Brain pericyte (primary cell): ENCODE data around the gene LIX1L.

Source experiments
- DNase-seq: peaks from one replicate; pipeline ENCODE4 v3.0.0-alpha.2; 2012; ENCODE audit warnings: low read depth, low spot score

The LIX1L gene

DNA sequence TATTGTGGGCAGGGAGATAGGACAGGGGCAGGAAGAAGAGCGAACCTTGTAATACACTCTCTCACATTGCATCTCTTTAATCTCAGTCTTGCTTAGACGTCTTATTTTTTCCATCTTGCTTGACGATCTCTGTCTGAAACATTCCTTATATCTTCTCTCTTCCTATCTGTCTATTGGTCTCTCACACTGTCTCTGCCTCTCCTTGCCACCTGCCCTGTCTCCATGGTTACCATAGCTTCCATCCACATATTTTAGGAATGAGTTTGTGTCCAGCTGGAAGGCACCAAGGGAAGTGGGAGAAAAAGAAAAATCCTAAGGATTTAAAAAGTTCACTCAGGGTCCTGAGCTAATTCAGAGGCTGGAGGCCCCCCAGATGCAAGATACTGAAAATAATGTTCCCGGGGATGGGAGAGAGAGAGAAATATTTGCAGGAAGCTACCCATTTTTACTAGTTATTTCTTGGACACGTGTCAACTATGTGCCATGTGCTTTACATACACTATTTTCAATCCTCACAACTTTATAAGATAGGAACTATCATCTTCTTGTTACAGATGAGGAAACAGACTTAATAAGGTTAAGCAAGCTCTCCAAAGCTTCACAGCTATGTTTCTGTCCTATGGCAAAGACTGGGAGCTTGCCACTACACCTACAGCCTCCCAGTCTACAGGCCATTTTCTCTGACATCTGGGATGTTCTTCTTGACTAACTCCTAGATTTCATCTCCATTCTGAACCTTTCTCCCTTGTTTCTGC, 5.6 kb upstream of the LIX1L start:
- no peak for DNase-seq

DNA sequence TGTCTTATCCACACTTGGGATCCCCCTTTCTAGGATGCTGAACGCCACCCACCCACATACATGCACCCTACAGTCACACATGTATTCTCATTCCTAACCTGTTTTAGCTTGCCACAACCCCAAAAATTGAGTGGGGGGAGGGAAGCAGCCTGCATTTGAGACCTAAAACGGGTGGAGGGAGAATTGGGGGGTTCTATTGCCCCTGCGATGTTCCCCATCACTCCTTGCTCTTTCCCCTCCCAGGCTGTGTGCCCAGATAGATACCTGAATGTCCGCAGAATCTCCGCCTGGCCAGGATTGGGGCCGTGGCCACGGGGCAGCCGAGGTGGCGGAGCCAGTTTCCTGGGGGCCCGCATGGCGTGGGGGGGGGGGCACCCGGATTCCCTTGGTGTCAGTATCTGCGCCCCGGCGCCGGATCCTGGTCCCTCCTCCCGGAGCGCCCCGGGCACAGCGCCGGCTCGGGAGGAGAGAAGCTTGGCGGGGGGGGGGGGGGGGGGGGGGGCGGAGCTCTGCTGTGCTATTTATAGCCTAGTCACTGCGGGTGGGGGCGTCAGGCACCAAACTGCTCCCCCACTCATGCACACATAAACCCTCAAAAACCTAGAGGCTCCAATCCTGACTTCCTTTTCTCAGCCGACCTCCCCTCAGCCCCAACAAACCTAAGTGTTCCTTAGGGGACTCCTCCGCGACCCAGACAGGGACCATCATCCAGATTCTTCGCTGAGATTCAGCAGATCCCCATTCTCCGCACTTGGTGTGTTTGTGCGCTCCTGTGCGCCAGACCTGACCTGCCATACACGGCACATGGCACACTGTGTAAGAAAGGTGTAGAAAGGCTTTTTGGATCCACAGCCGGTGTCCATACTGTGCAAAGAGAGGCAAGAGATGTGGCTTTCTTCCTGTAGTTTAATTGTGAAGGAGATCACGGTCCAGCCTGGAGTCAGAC, 4.6 kb upstream of the LIX1L start:
- no peak for DNase-seq

DNA sequence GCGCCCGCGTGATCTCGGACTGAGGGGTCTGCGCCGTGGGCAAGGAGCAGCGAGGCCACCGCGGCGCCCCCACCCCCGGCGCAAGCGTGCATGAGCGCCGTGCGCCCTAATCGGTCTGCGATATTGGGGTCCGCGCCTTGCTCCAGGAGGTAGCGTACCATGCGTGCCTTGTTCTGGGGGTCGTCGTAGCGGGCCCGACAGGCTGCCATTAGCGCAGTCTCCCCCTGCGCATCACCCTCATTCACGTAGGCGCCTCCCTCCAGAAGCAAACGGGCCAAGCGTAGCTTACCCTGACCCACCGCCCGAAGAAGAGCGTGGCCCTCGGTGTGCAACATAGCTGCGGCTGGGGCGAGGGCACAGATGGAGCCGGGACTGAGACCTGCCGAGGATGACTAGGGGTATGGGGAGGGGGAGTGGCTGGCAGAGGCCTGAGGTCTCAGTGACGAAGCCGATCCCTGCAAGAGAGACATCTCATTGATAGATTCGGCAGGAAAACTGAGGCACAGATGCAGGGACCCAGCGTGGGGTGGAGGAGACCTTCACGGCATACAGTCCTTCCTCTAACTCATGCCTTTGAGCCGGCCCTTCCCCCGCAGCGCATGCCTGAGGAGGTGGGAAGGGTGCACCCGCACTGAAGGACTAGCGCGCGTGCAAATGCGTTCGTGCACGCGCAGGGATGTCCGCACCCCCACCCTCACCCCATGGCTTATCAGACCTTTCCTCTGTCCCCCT, 3.8 kb upstream of the LIX1L start:
- DNase-seq: no peak

DNA sequence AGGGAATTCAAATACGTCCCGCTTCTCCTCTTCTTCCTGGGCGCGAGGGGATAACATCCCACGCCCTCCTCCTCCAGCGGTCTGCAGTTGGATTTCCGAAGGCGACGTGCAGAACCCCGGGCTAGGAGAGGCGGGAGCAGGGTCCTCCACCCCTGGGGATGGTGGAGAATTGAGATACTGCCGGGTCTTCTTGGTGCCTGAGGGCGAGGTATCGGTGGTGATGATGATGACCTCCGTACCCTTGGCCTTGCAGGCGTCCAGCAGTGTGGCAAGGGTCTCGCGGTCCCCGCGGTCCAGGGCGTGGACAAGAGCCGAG, 3.2 kb upstream of the LIX1L start:
- DNase-seq: no peak

DNA sequence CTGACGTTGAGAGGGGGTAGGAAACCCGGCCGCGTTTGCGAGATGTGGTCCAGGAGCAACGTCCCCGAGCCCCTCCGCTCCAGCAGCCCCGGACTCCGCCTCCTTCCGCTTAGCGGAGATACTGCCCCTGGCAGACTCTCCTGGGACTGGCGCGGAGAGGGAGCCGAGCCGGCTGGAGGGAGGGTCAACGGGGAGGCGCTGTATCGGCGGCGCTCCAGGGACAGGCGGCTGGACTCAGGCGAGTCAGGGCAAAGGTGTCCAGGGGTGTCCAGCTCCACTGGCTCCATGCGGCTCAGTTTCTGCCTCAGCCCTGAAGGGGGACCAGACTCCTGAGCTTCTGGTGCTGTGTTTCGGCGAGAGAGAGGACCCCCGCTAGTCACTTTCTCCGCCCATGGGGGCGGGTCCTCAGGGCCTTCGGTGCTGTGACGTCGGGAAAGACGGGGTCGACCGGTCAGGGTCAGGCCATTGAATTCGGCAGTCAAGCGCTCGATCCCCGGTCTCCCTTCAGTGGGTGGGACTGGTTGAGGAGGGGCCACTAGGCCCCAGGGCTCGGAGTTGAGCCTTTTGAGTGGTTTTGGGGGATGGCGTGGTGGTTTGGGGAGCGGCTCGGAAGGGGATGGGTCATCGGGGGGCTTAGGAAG, 2.8 kb upstream of the LIX1L start:
- no peak for DNase-seq

DNA sequence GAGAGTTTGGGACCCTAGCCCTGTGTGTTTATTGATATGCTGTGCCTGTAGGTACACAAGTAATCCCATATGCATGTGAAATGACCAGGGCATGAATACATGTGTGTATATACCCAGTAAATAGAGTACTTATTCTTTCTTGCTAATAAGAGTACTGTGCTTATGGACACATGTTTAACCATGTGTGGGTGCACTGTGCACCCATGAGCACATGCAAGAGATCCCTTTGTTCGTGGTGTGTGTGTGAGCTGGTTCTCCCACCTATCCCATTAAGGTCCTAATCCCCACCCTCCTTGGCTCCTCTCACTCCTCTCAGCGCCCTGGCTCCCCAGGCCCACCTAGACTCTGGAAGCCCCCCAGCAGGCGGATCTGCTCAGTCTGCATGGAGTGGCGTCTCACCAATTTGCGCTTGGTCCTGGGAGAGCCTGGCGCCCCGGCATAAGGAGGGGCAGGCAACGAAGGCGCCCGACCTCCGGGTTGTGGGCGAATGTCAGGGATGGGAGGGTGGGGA, 2.2 kb upstream of the LIX1L start:
- no peak for DNase-seq

DNA sequence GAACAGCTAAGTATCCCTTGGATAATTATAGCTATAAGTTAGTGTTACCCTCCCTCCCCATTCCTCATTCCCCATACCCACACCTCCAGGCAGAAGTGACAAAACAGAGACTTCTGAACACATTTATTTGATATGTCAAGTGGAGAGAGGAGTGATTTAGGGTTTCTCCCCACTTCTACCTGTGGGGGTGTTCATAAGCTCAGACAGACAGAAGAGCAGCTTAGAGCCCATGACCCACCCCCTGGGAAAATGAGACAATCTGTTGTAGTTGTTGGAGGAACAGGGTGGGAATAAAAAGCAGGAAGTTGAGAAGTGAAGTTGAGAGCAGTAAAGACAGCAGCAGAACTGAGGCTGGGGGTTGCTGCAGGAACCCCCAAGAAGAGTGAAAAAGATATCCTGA, 1.5 kb upstream of the LIX1L start:
- no peak for DNase-seq

DNA sequence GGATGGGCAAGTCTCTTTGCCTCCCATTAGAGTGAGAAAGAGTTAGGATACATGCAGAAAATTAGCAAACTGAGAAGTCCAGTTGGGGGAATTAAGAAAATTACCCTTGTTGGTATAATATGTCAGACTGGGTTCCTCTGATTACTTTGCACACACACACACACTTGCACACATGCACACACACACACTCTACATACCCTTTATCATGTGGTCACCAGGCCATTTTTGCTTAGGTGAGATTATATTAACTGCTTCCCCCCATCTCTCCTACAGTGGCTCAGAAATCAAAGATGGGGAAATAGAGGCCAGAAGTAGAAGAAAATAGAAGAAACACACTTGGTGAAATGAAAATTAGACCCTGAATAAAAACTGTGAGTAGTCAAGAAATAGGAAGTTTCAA, 917 bp upstream of the LIX1L start:
- DNase-seq: no peak

DNA sequence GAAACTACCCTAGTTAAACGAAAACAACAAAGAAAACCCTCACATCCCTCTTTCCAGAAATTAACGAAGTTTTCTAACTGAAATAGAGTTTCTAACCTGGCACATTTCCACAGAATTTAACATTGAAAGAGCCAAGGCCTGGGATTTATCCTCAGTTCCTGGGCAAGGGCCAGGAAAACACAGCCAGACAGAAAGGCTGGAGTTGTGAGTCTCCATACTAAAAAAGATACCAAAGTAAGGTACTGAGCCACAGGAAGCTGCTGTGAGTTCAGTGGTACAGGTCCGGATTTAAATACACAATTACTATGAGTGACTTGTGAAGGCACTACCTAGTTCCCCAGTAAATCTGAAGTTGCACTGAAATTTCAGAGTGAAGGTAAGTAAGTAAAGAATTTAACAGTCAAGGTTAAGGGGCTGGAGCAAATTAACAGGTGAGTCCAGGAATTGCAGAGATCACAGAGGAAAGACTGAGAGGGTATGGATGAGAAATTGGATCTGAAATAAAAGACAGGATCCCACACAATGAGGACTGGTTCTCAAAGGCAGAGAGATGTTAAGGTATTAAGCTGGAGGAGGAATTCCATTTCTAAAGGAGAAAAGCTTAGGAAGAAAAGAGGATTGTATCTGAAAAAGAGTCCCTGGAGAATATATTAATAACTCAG, 905 bp downstream of the LIX1L start:
- no peak for DNase-seq

DNA sequence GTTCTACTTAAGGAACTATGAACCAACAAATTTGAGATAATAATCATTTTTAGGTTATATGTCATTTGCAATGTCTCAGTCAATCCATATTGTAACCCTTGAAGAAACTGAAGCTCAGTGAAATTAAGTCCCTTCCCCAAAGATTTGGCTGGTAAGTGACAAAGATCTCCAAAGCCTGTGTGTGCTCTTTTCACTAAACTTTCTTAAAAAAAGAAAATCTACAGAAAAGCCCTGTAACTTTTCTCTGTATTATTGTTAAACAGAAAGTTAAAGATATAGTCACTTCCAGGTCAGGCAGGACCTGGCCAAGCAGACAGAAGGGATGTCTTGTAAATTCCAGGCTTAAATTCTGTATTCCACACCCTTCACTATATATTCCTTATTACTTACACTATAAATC, 1.5 kb downstream of the LIX1L start:
- no peak for DNase-seq

DNA sequence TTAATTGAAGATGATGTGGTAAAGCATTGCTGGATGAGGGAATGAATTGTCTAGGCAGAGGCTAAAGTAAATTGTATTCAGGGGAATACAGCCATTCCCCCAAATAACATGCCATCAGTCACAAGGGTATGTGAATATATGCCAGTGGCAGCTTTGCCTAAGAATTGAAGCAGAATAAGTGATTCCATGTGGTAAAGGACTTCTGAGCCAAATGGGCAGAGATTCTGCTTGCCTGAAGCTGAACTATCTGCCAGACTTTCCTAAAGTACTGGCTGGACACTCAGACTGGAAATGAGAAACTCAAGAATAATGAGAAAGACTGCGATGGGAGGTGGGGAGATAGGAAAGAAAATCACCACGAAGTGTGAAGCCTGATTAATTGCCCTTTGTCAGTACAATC, 2.4 kb downstream of the LIX1L start:
- DNase-seq: no peak

DNA sequence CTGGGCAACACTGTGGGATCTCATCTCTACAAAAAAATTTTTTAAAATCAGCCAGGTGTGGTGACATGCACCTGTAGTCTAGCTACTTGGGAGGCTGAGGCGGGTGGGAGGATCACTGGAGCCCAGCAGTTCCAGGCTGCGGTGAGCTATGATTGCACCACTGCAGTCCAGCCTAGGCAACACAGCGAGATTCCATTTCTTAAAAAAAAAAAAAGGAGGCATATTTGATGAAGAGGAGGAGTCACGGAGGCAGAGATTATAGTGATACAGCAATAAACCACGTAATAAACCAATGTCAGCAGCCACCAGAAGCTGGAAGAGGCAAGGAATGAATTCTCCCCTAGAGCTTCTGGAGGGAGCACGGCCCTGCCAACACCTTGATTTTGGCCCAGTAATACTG, 4.0 kb downstream of the LIX1L start:
- no peak for DNase-seq

DNA sequence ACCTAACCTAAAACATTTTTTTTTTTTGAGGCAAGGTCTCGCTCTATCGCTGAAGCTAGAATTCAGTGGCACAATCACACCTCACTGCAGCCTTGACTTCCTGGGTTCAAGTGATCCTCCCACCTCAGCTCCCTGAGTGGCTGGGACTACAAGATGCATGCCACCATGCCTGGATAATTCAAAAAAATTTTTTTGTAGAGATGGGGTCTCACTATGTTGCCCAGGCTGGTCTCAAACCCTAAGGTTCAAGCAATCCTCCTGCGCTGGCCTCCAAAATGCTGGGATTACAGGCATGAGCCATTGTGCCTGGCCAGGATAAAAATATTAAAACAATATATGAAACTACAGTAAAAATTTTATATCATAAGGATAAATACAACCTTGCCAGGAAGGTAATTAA, 4.9 kb downstream of the LIX1L start:
- no peak for DNase-seq

DNA sequence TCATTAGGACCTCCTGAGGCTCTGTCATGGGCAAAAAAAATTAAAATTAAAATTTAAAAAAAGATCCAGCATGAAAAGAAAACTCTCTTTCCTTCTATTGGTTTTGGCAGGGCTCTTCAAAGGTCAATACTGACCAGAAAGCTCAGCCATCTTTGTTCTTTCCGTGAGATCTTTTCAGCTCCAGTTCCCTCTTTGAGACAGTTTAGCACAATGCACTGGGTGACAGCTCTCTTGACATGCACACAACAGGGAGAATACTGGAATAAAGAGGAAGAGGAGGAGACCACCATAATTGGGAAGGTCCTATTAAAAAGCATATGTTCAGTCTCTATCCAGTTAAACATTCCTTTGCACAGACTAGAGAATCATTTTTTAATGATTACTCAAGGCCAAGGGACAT, 6.3 kb downstream of the LIX1L start:
- DNase-seq: no peak

DNA sequence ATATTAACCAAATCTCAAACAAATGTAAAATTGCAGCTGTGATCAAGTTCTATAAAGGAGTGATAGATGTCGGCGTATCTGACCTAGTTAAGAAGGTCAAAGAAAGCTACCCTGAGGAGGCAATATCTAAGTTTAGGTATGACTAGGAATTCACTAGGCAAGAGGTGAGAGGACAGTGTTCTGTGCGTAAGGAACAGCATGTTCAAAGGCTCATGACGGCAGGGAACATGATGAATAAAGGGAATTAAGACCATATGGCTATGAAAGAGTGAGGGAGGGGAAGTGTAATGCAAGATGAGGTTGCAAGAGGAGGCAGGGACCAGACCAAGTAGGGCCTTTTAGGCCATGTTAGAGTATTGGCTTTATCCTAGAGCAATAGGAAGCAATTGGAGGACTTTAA, 8.6 kb downstream of the LIX1L start:
- no peak for DNase-seq

DNA sequence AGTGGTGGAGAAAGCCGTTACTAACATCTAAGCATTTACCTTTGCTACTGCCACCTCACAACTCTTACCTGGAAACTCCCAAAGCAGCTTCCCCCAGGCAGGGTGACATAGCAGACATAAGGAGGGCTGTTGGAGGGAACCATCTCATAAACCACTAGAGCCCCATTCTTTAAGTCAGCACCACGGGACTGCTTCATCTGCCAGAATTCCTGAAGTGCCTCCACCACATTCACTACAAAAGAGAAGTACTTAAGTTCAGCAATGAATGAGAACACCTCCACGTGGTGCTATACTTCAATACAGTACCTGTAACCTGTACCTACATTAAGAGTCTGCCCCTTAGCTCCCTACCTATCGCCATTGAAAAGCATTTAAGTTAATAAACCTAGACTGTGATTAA, 10.3 kb downstream of the LIX1L start:
- no peak for DNase-seq

DNA sequence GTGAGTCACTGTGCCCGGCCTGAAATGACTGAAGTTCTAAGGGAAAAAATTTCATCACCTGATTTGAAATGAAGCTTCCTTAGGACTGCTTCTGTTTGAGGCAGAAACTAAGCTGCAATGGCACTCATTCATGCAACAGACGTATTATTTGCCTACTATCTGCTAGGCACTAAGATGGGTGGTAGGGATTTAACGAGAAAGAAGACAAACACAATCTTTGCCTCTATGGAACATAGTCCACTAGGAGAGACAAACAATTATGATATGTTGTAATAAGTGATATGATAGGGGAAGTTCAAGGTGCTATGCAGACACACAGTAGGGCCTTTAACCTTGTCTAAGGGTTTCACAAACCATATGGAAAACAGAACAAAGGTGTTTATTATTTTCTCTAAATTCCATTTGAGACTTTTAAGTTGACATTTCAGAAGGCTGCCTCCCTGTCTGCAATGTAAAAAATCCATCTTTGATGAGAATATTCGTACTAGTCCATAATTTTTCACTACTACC, 11.3 kb downstream of the LIX1L start:
- no peak for DNase-seq

DNA sequence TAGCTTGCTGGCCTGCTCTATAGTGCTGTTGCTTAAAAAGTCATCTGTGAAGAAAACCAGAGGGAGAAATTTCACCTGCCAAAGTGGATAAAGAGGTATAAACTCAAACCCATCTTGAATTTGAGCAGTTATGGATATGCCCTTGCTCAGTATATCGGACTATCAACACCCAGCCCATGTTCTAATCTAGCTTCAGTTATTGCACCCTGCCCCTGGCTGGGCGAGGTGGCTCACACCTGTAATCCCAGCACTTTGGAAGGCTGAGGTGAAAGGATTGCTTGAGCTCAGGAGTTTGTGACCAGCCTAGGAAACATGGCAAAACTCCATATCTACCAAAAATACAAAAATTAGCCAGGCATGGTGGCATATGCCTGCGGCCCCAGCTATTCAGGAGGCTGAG, 13.3 kb downstream of the LIX1L start:
- DNase-seq: no peak

DNA sequence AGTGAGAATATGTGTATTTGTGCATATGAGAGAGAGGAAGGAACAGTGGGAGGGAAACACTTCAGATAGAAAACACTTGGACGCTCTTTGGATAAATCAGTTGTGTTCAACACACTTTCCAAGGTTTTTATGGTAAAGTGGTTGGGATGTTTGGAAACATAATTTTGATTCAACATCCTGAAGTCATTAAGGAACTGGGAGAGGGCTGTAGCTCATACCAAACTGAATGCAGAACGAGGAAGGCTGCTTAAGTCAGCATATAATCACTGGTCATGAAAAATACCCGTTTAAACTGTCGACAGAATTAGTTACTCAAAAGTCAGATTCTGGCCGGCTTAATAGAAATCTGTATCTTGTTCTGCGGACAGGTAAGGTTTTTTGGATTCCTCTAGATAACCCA, 14.9 kb downstream of the LIX1L start:
- no peak for DNase-seq

DNA sequence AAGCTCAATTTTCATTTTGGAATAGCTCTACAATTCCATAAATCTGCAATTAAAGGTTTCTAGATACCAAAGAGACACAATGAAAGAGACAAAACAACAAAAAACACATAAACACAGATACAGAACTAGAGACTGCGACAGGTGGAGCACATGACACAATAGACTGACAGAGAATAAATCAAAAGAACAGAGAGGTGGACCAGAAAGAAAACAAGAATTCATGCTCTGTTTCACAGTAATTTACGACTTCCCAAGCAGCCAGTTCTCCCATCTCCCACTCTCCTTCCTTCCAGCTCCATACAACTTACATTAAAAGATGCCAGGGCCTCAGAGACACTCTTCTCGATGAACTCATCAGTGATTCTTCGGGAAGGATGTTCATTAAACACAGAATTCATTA, 15.4 kb downstream of the LIX1L start:
- DNase-seq: no peak

DNA sequence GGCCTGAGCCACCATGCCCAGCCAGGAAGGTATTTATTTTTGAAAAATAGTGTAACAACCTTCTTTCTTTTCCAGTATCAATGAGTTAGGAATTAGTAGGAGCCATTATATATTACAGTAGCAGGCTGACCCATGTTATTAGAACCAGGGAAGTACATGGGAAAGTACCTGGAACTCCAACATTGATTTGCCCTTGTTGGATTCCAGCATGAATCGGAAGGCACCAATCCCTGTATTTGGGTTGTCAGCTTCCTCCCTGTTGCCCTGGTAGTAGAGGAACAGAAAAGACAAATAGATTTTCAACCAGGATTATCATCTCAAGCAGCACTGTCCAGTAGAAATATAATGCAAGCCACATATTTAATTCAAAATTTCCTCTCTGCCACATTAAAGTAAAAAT, 20.4 kb downstream of the LIX1L start:
- DNase-seq: no peak
